Pancreas (tissue), 10 donors: ENCODE data around the gene KLHDC2. TPM values are rescaled to one million over a fixed set of nuclear protein-coding genes. Genes with fewer than 3 reads are reported as not detected.
"Not testable (repeated sequence)": the region's sequence is repeated elsewhere in the genome, so short reads cannot be mapped to it uniquely, and the experiment has no call there.

Source experiments
- ATAC-seq, 4 donors: fragments of 200-7000 bp; cut with Tn5 transposase; one replicate each; pipeline versions ENCODE4 v1.8.0 to v1.9.1; 2020; ENCODE audit warnings: mild to moderate bottlenecking in 4 of 4, moderate library complexity in 4 of 4
- DNase-seq, 6 donors: peaks; one replicate each; pipeline ENCODE4 v3.0.0-alpha.2; 2020
- FAIRE-seq: peaks from 2 replicates; lab custom pipeline; 2012; peaks lifted over from hg19 to GRCh38; lab: Jason Lieb, UNC
- H3K27ac ChIP-seq, 4 donors: fragments of 200-600 bp; sonication (generic); 1 replicate in 3 of 4; 2 replicates in 1 of 4; pipeline versions ENCODE4 v1.5.0 to v1.8.0; 2020
- H3K27me3 ChIP-seq, 4 donors: fragments of 200-600 bp; one replicate each; pipeline ENCODE4 v1.8.0; 2021
- H3K36me3 ChIP-seq, 3 donors: fragments of 200-600 bp; sonication (generic) in 1 of 3; one replicate each; pipeline versions ENCODE4 v1.5.0 to v1.8.0; 2020 to 2021
- H3K4me1 ChIP-seq, 3 donors: fragments of 200-600 bp; one replicate each; pipeline ENCODE4 v1.8.0; 2021
- H3K4me3 ChIP-seq, 4 donors: fragments of 200-600 bp; sonication (generic) in 2 of 4; one replicate each; pipeline versions ENCODE4 v1.5.0 to v1.8.0; 2020 to 2021
- H3K9me3 ChIP-seq, 4 donors: fragments of 200-600 bp; one replicate each; pipeline ENCODE4 v1.8.0; 2021
- CTCF ChIP-seq, 4 donors: fragments of 200-600 bp; sonication (generic) in 3 of 4; IDR thresholded peaks; one replicate each; pipeline versions ENCODE4 v1.5.0 to v1.8.0; 2021; ENCODE audit warnings: antibody characterized with exemption in 4 of 4
- WGBS, 2 donors: extraction: QIAGEN DNeasy Blood & Tissue Kit; methylation state at CpG; one replicate each; pipeline ENCODE4 v1.1.7; 2013; 5-methylcytosine and 5-hydroxymethylcytosine counted together
- intact Hi-C, 3 donors: fragments of 100-400 bp; cut with DNase I; formaldehyde crosslinking; loops; one replicate each; pipeline versions ENCODE4 v1.11.1 to v1.14.2; 2022
- polyA plus RNA-seq, 2 donors: library from polyadenylated mRNA; stranded (reverse); fragments of 200-250 nt; gene quantifications; one replicate each; pipeline ENCODE4 v1.2.3, GENCODE V29; 2013
- total RNA-seq, 6 donors: library from RNA; stranded (reverse); fragmentation: NEBNext Ultra II Directional in 4 of 6; extraction: Animal tissue kit (Norgen Biotek cat#: 25700) in 4 of 6; gene quantifications; one replicate each; pipeline versions ENCODE4 v1.2.1 to v1.2.4, GENCODE V29; 2021 to 2023
- donor health status: healthy with polysubstance abuse.
- donor health status: DM: no; HTN: no; CAD: no; lungs with moderate emphysema.
- donor health status: DM: no; HTN: no; CAD: no.
- donor health status: control.
- donor health status: control.
- donor health status: Bipolar disorder and iron deficiency.
- donor health status: DM: yes; HTN: yes; CAD: no.
- donor health status: DM: no; HTN: no; CAD: no.
- donor health status: DM: no; HTN: no; CAD: no.
- donor health status: DM: yes; HTN: yes; CAD: no.

Gene KLHDC2
- total and polyA plus RNA-seq, 8 donors: 25.4 to 58.9 (median 45.4) TPM

GRCh38 chr14:49733836-49734235, 34.1 kb upstream of the KLHDC2 start:
- FAIRE-seq: no peak
- TF ChIP-seq CTCF (IDR thresholded peaks at IDR 0.05): no peak
- intact Hi-C loops: no loop called here

DNA sequence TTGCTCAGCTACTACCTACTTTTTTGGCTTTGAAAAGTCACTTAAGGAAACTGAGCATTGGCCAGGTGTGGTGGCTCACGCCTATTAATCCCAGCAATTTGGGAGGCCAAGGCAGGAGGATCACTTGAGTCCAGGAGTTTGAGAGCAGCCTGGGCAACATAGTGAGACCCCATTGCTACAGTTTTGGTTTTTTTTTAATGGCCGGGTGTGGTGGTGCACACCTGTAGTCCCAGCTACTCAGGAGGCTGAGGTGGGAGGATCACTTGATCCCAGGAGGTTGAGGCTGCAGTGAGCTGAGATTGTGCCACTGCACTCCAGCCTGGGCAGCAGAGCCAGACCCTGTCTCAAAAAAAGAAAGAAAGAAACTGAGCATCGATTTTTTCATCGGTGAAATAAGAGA, 32.3 kb upstream of the KLHDC2 start:
- H3K27me3 ChIP-seq, H3K36me3 ChIP-seq, ATAC-seq, intact Hi-C loops, FAIRE-seq, DNase-seq, H3K9me3 ChIP-seq, H3K4me3 ChIP-seq, H3K4me1 ChIP-seq, H3K27ac ChIP-seq: not testable (repeated sequence)
- 83 to 96% methylated on average over 4 of the region's 4 CpGs for WGBS, 2 donors

More at GRCh38 chr14:49733836-49734235, 34.1 kb upstream of the KLHDC2 start:
- no peak for ATAC-seq
- H3K9me3 ChIP-seq: no peaks in the 10 kb centered on the region
- H3K4me1 ChIP-seq: no peaks in the 10 kb centered on the region
- H3K4me3 ChIP-seq: no peak overlapping the region
- no peak for DNase-seq
- H3K27ac ChIP-seq: no peak overlapping the region
- no peaks in the 10 kb centered on the region for H3K27me3 ChIP-seq
- H3K36me3 ChIP-seq: peaks cover 0 to 12% (median 0%) of the 10 kb centered on the region in 3 donors

- no peak for FAIRE-seq
- 85 to 92% methylated on average over 1 of the region's 1 CpG for WGBS, 2 donors
These were observed 22.8 kb upstream of the KLHDC2 start for GRCh38 chr14:49745191-49745590.

DNA sequence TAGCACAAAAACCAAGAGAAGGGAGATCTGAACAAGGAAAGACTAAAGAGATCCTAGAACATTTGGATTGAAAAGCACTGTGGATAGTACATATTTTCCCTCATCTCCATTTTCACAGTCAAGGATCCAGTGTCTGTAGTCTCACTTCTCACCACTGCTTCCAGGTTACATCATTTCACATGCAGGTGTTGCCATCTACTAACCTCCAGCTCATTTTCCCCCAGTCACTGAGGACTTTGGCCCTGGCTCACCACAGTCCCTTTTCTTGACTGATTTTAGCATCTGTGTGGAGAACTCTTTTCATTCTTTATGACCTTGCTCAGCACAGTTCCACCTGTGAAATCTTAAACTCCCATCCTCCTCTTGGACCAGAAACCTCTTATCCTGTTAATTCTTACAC, 21.5 kb upstream of the KLHDC2 start:
- H3K4me3 ChIP-seq, H3K4me1 ChIP-seq, DNase-seq, H3K27ac ChIP-seq, H3K36me3 ChIP-seq, H3K27me3 ChIP-seq, intact Hi-C loops, H3K9me3 ChIP-seq, FAIRE-seq, ATAC-seq: not testable (repeated sequence)

More at GRCh38 chr14:49745191-49745590, 22.8 kb upstream of the KLHDC2 start:
- intact Hi-C loops: no loop called here
- Histone ChIP-seq H3K4me3 (no peak overlapping the region), H3K9me3 (no peaks in the 10 kb centered on the region), H3K27me3 (no peaks in the 10 kb centered on the region), H3K27ac (no peak overlapping the region), H3K4me1 (no peaks in the 10 kb centered on the region), H3K36me3 (peaks cover 0 to 5% (median 0%) of the 10 kb centered on the region in 3 donors)
- ATAC-seq (no peak), DNase-seq (no peak)
- no peak for TF ChIP-seq CTCF (IDR thresholded peaks at IDR 0.05)

- H3K36me3 ChIP-seq: no peaks in the 10 kb centered on the region
- no peaks in the 10 kb centered on the region for H3K27me3 ChIP-seq
- TF ChIP-seq CTCF (IDR thresholded peaks at IDR 0.05): no peak
- WGBS, 2 donors: 69 to 84% methylated on average over 5 of the region's 5 CpGs
- DNase-seq (no peak), ATAC-seq (no peak), FAIRE-seq (no peak)
- no peak overlapping the region for H3K27ac ChIP-seq
- H3K4me3 ChIP-seq: no peak overlapping the region
- intact Hi-C loops: no loop called here
- H3K4me1 ChIP-seq: no peaks in the 10 kb centered on the region
- no peaks in the 10 kb centered on the region for H3K9me3 ChIP-seq
These were observed 13.3 kb upstream of the KLHDC2 start for GRCh38 chr14:49754570-49755097.

- no peak for ATAC-seq
- intact Hi-C loops: no loop called here
- WGBS, 2 donors: 68 to 75% methylated on average over 3 of the region's 3 CpGs
- DNase-seq: no peak
- Histone ChIP-seq H3K4me3 (no peak overlapping the region), H3K9me3 (no peaks in the 10 kb centered on the region), H3K36me3 (no peaks in the 10 kb centered on the region), H3K27me3 (no peaks in the 10 kb centered on the region), H3K4me1 (no peaks in the 10 kb centered on the region), H3K27ac (no peak overlapping the region)
- TF ChIP-seq CTCF (IDR thresholded peaks at IDR 0.05): no peak
- FAIRE-seq: no peak
These were observed 12.6 kb upstream of the KLHDC2 start for GRCh38 chr14:49755378-49755777.
